Nephron progenitor cell (in vitro differentiated cells): ENCODE results near the gene CACNA1C.

Experiments
- DNase-seq: peaks from one replicate; pipeline ENCODE4 v3.0.0; 2021
- H3K27ac Mint-ChIP-seq: 2 replicates; pipeline ENCODE4 v1.8.0; 2021; ENCODE audit warnings: mild to moderate bottlenecking, moderate library complexity, mixed read lengths
- H3K27me3 Mint-ChIP-seq: 2 replicates; pipeline ENCODE4 v1.8.0; 2021; ENCODE audit warnings: mild to moderate bottlenecking, low read depth, mixed read lengths; ENCODE audit not compliant: poor library complexity
- H3K36me3 Mint-ChIP-seq: 2 replicates; pipeline ENCODE4 v1.8.0; 2021; ENCODE audit warnings: low read depth, mixed read lengths
- H3K4me1 Mint-ChIP-seq: 2 replicates; pipeline ENCODE4 v1.8.0; 2021; ENCODE audit warnings: mixed read lengths
- H3K4me3 Mint-ChIP-seq: 2 replicates; pipeline ENCODE4 v1.8.0; 2021; ENCODE audit warnings: mild to moderate bottlenecking, moderate library complexity, mixed read lengths
- H3K9me3 Mint-ChIP-seq: 2 replicates; pipeline ENCODE4 v1.8.0; 2021; ENCODE audit warnings: mild to moderate bottlenecking, moderate library complexity, mixed read lengths
- CTCF ChIP-seq: fragments of 200-600 bp; sonication (generic); IDR thresholded peaks from 2 replicates; pipeline ENCODE4 v1.5.0; 2021; ENCODE audit warnings: antibody characterized with exemption

The CACNA1C gene

GRCh38 chr12:2653461-2653965 is 600.7 kb downstream of the CACNA1C start:
- H3K9me3 Mint-ChIP-seq, result peaks cover 9% of the 10 kb centered on the region
- peaks cover 14% of the 10 kb centered on the region for H3K27me3 Mint-ChIP-seq
- H3K36me3 Mint-ChIP-seq, result no peaks in the 10 kb centered on the region
- TF ChIP-seq CTCF, result no peak
- H3K4me1 Mint-ChIP-seq, result peaks cover 17% of the 10 kb centered on the region
- DNase-seq, result no peak
- H3K27ac Mint-ChIP-seq, result no peak overlapping the region
- H3K4me3 Mint-ChIP-seq, result no peak overlapping the region

- peaks cover 9% of the 10 kb centered on the region for H3K9me3 Mint-ChIP-seq
- H3K4me3 Mint-ChIP-seq, result no peak overlapping the region
- H3K4me1 Mint-ChIP-seq, result peaks cover 11% of the 10 kb centered on the region
- no peak for DNase-seq
- no peak overlapping the region for H3K27ac Mint-ChIP-seq
- H3K36me3 Mint-ChIP-seq, result no peaks in the 10 kb centered on the region
- peaks cover 14% of the 10 kb centered on the region for H3K27me3 Mint-ChIP-seq
- TF ChIP-seq CTCF, result no peak
Observed at GRCh38 chr12:2654311-2654710, 601.5 kb downstream of the CACNA1C start.

- Mint-ChIP-seq H3K4me1 (peaks cover 7% of the 10 kb centered on the region), H3K27ac (no peak overlapping the region), H3K36me3 (no peaks in the 10 kb centered on the region), H3K27me3 (peaks cover 14% of the 10 kb centered on the region), H3K4me3 (no peak overlapping the region), H3K9me3 (peaks cover 9% of the 10 kb centered on the region)
- TF ChIP-seq CTCF, result no peak
- no peak for DNase-seq
Observed at GRCh38 chr12:2654741-2655140, 602.0 kb downstream of the CACNA1C start.

GRCh38 chr12:2662524-2662923 is 609.7 kb downstream of the CACNA1C start:
- no peak for TF ChIP-seq CTCF
- Mint-ChIP-seq H3K4me3 (no peak overlapping the region), H3K27ac (no peak overlapping the region), H3K36me3 (no peaks in the 10 kb centered on the region), H3K9me3 (no peaks in the 10 kb centered on the region), H3K4me1 (no peaks in the 10 kb centered on the region), H3K27me3 (peaks cover 26% of the 10 kb centered on the region)
- no peak for DNase-seq

- no peak overlapping the region for H3K4me3 Mint-ChIP-seq
- H3K27me3 Mint-ChIP-seq, result peaks cover 28% of the 10 kb centered on the region
- H3K4me1 Mint-ChIP-seq, result no peaks in the 10 kb centered on the region
- H3K27ac Mint-ChIP-seq, result no peak overlapping the region
- no peak for DNase-seq
- no peaks in the 10 kb centered on the region for H3K9me3 Mint-ChIP-seq
- no peaks in the 10 kb centered on the region for H3K36me3 Mint-ChIP-seq
- no peak for TF ChIP-seq CTCF
Observed at GRCh38 chr12:2664721-2665577, 612.2 kb downstream of the CACNA1C start.

GRCh38 chr12:2666411-2666810 is 613.6 kb downstream of the CACNA1C start:
- H3K27ac Mint-ChIP-seq, result no peak overlapping the region
- H3K4me1 Mint-ChIP-seq, result no peaks in the 10 kb centered on the region
- no peak for DNase-seq
- H3K27me3 Mint-ChIP-seq, result peaks cover 25% of the 10 kb centered on the region
- no peaks in the 10 kb centered on the region for H3K36me3 Mint-ChIP-seq
- H3K9me3 Mint-ChIP-seq, result no peaks in the 10 kb centered on the region
- H3K4me3 Mint-ChIP-seq, result no peak overlapping the region
- no peak for TF ChIP-seq CTCF
